ENCODE measurements around the gene IGSF9.
A peak's percentile ranks its signal among the peaks of the same experiment; 100 is the strongest.

IGSF9 gene

GRCh38 chr1:159930634-159931033 is 14.8 kb downstream of the IGSF9 start:
- DNase-seq = no peak

- no peak for DNase-seq
These were observed 15.2 kb downstream of the IGSF9 start for GRCh38 chr1:159930216-159930615.

- DNase-seq = no peak
These were observed 16.0 kb downstream of the IGSF9 start for GRCh38 chr1:159929155-159930051.

GRCh38 chr1:159928491-159929050 is 16.8 kb downstream of the IGSF9 start:
- no peak for DNase-seq

GRCh38 chr1:159927849-159928431 is 17.5 kb downstream of the IGSF9 start:
- DNase-seq = no peak

- DNase-seq = no peak
These were observed 18.1 kb downstream of the IGSF9 start for GRCh38 chr1:159927211-159927848.

GRCh38 chr1:159925719-159926078 is 19.7 kb downstream of the IGSF9 start:
- DNase-seq = no peak

GRCh38 chr1:159924791-159925718 is 20.4 kb downstream of the IGSF9 start, which contains the start of gene TAGLN2:
TAGLN2 (minus strand) TSS chr1:159925507; CDS start chr1:159920509, 4,998 bp downstream.
- DNase-seq = peak; percentile 96

- peak; percentile 72 for DNase-seq
These were observed 21.2 kb downstream of the IGSF9 start for GRCh38 chr1:159924025-159924790.

- peak; percentile 89 for DNase-seq
These were observed 22.0 kb downstream of the IGSF9 start for GRCh38 chr1:159923203-159924024.

GRCh38 chr1:159922511-159923202 is 22.8 kb downstream of the IGSF9 start:
- no peak for DNase-seq

- no peak for DNase-seq
These were observed 23.5 kb downstream of the IGSF9 start for GRCh38 chr1:159921700-159922504.

- peak; percentile 54 for DNase-seq
These were observed 24.2 kb downstream of the IGSF9 start for GRCh38 chr1:159921251-159921650.

GRCh38 chr1:159920651-159921050 is 24.8 kb downstream of the IGSF9 start:
- DNase-seq = no peak

GRCh38 chr1:159920202-159920601 is 25.2 kb downstream of the IGSF9 start:
- no peak for DNase-seq

- DNase-seq = no peak
These were observed 26.1 kb downstream of the IGSF9 start for GRCh38 chr1:159919236-159919865.

GRCh38 chr1:159918352-159919200 is 26.8 kb downstream of the IGSF9 start:
- no peak for DNase-seq

All from RPMI8226 (cell line).